GM10266 (cell line): ENCODE measurements around the gene L2HGDH.

ENCODE experiments used
- DNase-seq: peaks from one replicate; pipeline ENCODE4 v3.0.0; 2012; ENCODE audit errors: extremely low spot score
- CTCF ChIP-seq: IDR thresholded peaks from 2 replicates; pipeline ENCODE4 v1.5.1; 2012; ENCODE audit warnings: mild to moderate bottlenecking, low read depth; ENCODE audit not compliant: control insufficient read depth, insufficient read depth; ENCODE audit errors: missing control alignments

L2HGDH gene

GRCh38 chr14:50230401-50230700, 81.7 kb downstream of the L2HGDH start:
- no peak for TF ChIP-seq CTCF
- no peak for DNase-seq

GRCh38 chr14:50229681-50230080, 82.3 kb downstream of the L2HGDH start:
- no peak for TF ChIP-seq CTCF
- no peak for DNase-seq

- no peak for TF ChIP-seq CTCF
- no peak for DNase-seq
Measured at GRCh38 chr14:50228313-50228712, 83.7 kb downstream of the L2HGDH start.

- no peak for TF ChIP-seq CTCF
- DNase-seq: no peak
Measured at GRCh38 chr14:50225974-50226297, 86.1 kb downstream of the L2HGDH start.

- no peak for TF ChIP-seq CTCF
- DNase-seq: no peak
Measured at GRCh38 chr14:50225067-50225973, 86.7 kb downstream of the L2HGDH start.

GRCh38 chr14:50222055-50222613, 89.9 kb downstream of the L2HGDH start:
- TF ChIP-seq CTCF: no peak
- no peak for DNase-seq

- no peak for TF ChIP-seq CTCF
- no peak for DNase-seq
Measured at GRCh38 chr14:50218501-50218900, 93.5 kb downstream of the L2HGDH start.
